ENCODE data around the gene LRRC56.

The LRRC56 gene

GRCh38 chr11:501683-502287, 35.5 kb upstream of the LRRC56 start:
- Histone ChIP-seq H3K4me3 (ENCODE audit: insufficient read depth, low read depth, low read length) (no peak overlapping the region), H3K27ac (ENCODE audit: insufficient read depth, low read depth, low read length, poor library complexity, severe bottlenecking) (no peak overlapping the region), H3K36me3 (ENCODE audit: control insufficient read depth, insufficient read depth, low read length) (peaks cover 26% of the 10 kb centered on the region), H3K9me3 (ENCODE audit: control insufficient read depth, low read length) (no peaks in the 10 kb centered on the region), H3K27me3 (ENCODE audit: control insufficient read depth, insufficient read depth, low read length, poor library complexity, severe bottlenecking) (peaks cover 10% of the 10 kb centered on the region), H3K4me1 (ENCODE audit: control insufficient read depth, insufficient read depth, low read length) (peaks cover 11% of the 10 kb centered on the region)
- 88 to 89% methylated on average over 19 of the region's 19 CpGs for WGBS, 2 experiments

- peaks cover 10% of the 10 kb centered on the region for H3K27me3 ChIP-seq (ENCODE audit: control insufficient read depth, insufficient read depth, low read length, poor library complexity, severe bottlenecking)
- H3K36me3 ChIP-seq (ENCODE audit: control insufficient read depth, insufficient read depth, low read length): peaks cover 18% of the 10 kb centered on the region
- H3K4me1 ChIP-seq (ENCODE audit: control insufficient read depth, insufficient read depth, low read length): peaks cover 11% of the 10 kb centered on the region
- no peaks in the 10 kb centered on the region for H3K9me3 ChIP-seq (ENCODE audit: control insufficient read depth, low read length)
- 92 to 94% methylated on average over 10 of the region's 10 CpGs for WGBS, 2 experiments
- H3K4me3 ChIP-seq (ENCODE audit: insufficient read depth, low read depth, low read length): no peak overlapping the region
- no peak overlapping the region for H3K27ac ChIP-seq (ENCODE audit: insufficient read depth, low read depth, low read length, poor library complexity, severe bottlenecking)
Measured at GRCh38 chr11:502288-503178, 34.8 kb upstream of the LRRC56 start.

GRCh38 chr11:503179-503981, 33.9 kb upstream of the LRRC56 start:
- no peaks in the 10 kb centered on the region for H3K9me3 ChIP-seq (ENCODE audit: control insufficient read depth, low read length)
- peaks cover 11% of the 10 kb centered on the region for H3K4me1 ChIP-seq (ENCODE audit: control insufficient read depth, insufficient read depth, low read length)
- 94% methylated on average over 24 of the region's 24 CpGs for WGBS, 2 experiments
- H3K4me3 ChIP-seq (ENCODE audit: insufficient read depth, low read depth, low read length): no peak overlapping the region
- peaks cover 10% of the 10 kb centered on the region for H3K36me3 ChIP-seq (ENCODE audit: control insufficient read depth, insufficient read depth, low read length)
- no peak overlapping the region for H3K27ac ChIP-seq (ENCODE audit: insufficient read depth, low read depth, low read length, poor library complexity, severe bottlenecking)
- H3K27me3 ChIP-seq (ENCODE audit: control insufficient read depth, insufficient read depth, low read length, poor library complexity, severe bottlenecking): peaks cover 10% of the 10 kb centered on the region

- Histone ChIP-seq H3K4me3 (ENCODE audit: insufficient read depth, low read depth, low read length) (no peak overlapping the region), H3K27me3 (ENCODE audit: control insufficient read depth, insufficient read depth, low read length, poor library complexity, severe bottlenecking) (peaks cover 10% of the 10 kb centered on the region), H3K27ac (ENCODE audit: insufficient read depth, low read depth, low read length, poor library complexity, severe bottlenecking) (no peak overlapping the region), H3K9me3 (ENCODE audit: control insufficient read depth, low read length) (no peaks in the 10 kb centered on the region), H3K36me3 (ENCODE audit: control insufficient read depth, insufficient read depth, low read length) (peaks cover 4% of the 10 kb centered on the region), H3K4me1 (ENCODE audit: control insufficient read depth, insufficient read depth, low read length) (peaks cover 11% of the 10 kb centered on the region)
- WGBS, 2 experiments: 59 to 64% methylated on average over 72 of the region's 72 CpGs
Measured at GRCh38 chr11:504053-504993, 33.0 kb upstream of the LRRC56 start.

- 84 to 89% methylated on average over 7 of the region's 7 CpGs for WGBS, 2 experiments
- Histone ChIP-seq H3K9me3 (ENCODE audit: control insufficient read depth, low read length) (no peaks in the 10 kb centered on the region), H3K27me3 (ENCODE audit: control insufficient read depth, insufficient read depth, low read length, poor library complexity, severe bottlenecking) (peaks cover 10% of the 10 kb centered on the region), H3K4me1 (ENCODE audit: control insufficient read depth, insufficient read depth, low read length) (peaks cover 11% of the 10 kb centered on the region), H3K36me3 (ENCODE audit: control insufficient read depth, insufficient read depth, low read length) (peaks cover under 1% of the 10 kb centered on the region), H3K27ac (ENCODE audit: insufficient read depth, low read depth, low read length, poor library complexity, severe bottlenecking) (no peak overlapping the region), H3K4me3 (ENCODE audit: insufficient read depth, low read depth, low read length) (no peak overlapping the region)
Measured at GRCh38 chr11:504994-505344, 32.4 kb upstream of the LRRC56 start.

- H3K4me1 ChIP-seq (ENCODE audit: control insufficient read depth, insufficient read depth, low read length): peaks cover 11% of the 10 kb centered on the region
- 0 to 1% methylated on average over 71 of the region's 71 CpGs for WGBS, 2 experiments
Measured at GRCh38 chr11:506238-506994, 30.9 kb upstream of the LRRC56 start.

GRCh38 chr11:506995-507726, 30.2 kb upstream of the LRRC56 start, which contains the start of gene RNH1:
TSS of gene RNH1 (minus strand) at chr11:507242. CDS start at chr11:502162, 5,080 bp downstream.
- 0% methylated on average over 93 of the region's 93 CpGs for WGBS, 2 experiments
- H3K9me3 ChIP-seq (ENCODE audit: control insufficient read depth, low read length): no peaks in the 10 kb centered on the region

More at GRCh38 chr11:506238-506994, 30.9 kb upstream of the LRRC56 start:
- peak overlapping the region; percentile 64 for H3K4me3 ChIP-seq (ENCODE audit: insufficient read depth, low read depth, low read length)
- no peaks in the 10 kb centered on the region for H3K36me3 ChIP-seq (ENCODE audit: control insufficient read depth, insufficient read depth, low read length)
- H3K27me3 ChIP-seq (ENCODE audit: control insufficient read depth, insufficient read depth, low read length, poor library complexity, severe bottlenecking): peaks cover 10% of the 10 kb centered on the region
- H3K27ac ChIP-seq (ENCODE audit: insufficient read depth, low read depth, low read length, poor library complexity, severe bottlenecking): peak overlapping the region; percentile 92
- no peaks in the 10 kb centered on the region for H3K9me3 ChIP-seq (ENCODE audit: control insufficient read depth, low read length)

GRCh38 chr11:507727-508515, 29.4 kb upstream of the LRRC56 start:
- H3K27ac ChIP-seq (ENCODE audit: insufficient read depth, low read depth, low read length, poor library complexity, severe bottlenecking): peak overlapping the region; percentile 26
- no peaks in the 10 kb centered on the region for H3K36me3 ChIP-seq (ENCODE audit: control insufficient read depth, insufficient read depth, low read length)
- H3K4me3 ChIP-seq (ENCODE audit: insufficient read depth, low read depth, low read length): peak overlapping the region; percentile 64
- no peaks in the 10 kb centered on the region for H3K9me3 ChIP-seq (ENCODE audit: control insufficient read depth, low read length)
- H3K27me3 ChIP-seq (ENCODE audit: control insufficient read depth, insufficient read depth, low read length, poor library complexity, severe bottlenecking): peaks cover 10% of the 10 kb centered on the region
- peaks cover 11% of the 10 kb centered on the region for H3K4me1 ChIP-seq (ENCODE audit: control insufficient read depth, insufficient read depth, low read length)
- WGBS, 2 experiments: 40% methylated on average over 45 of the region's 45 CpGs

More at GRCh38 chr11:506995-507726, 30.2 kb upstream of the LRRC56 start, which contains the start of gene RNH1:
- peak within 1 kb of the TSS; percentile 64 for H3K4me3 ChIP-seq (ENCODE audit: insufficient read depth, low read depth, low read length)
- H3K27ac ChIP-seq (ENCODE audit: insufficient read depth, low read depth, low read length, poor library complexity, severe bottlenecking): peak within 1 kb of the TSS; percentile 92
- H3K4me1 ChIP-seq (ENCODE audit: control insufficient read depth, insufficient read depth, low read length): peaks cover 11% of the 10 kb centered on the region
- peaks cover 10% of the 10 kb centered on the region for H3K27me3 ChIP-seq (ENCODE audit: control insufficient read depth, insufficient read depth, low read length, poor library complexity, severe bottlenecking)
- H3K36me3 ChIP-seq (ENCODE audit: control insufficient read depth, insufficient read depth, low read length): no peaks in the 10 kb centered on the region

Measured in ectodermal cell (in vitro differentiated cells).